H9 (cell line): ENCODE measurements around the gene PEX26. TPM values are rescaled to one million over a fixed set of nuclear protein-coding genes. Genes with fewer than 3 reads are reported as not detected.

ENCODE experiments used
- DNase-seq: peaks from one replicate; pipeline ENCODE4 v3.0.0-alpha.2; 2017
- H2AFZ ChIP-seq: one replicate; pipeline ENCODE4 v1.6.1; 2013; ENCODE audit warnings: mild to moderate bottlenecking, low read length, control low read depth, moderate library complexity
- H2AK5ac ChIP-seq: 2 replicates; pipeline ENCODE4 v1.6.1; 2013; ENCODE audit warnings: low read length, control low read depth, mixed read lengths; ENCODE audit not compliant: insufficient read length
- H2BK120ac ChIP-seq: one replicate; pipeline ENCODE4 v1.6.1; 2013; ENCODE audit warnings: low read depth, mild to moderate bottlenecking, low read length, control low read depth, inconsistent platforms; ENCODE audit not compliant: poor library complexity, severe bottlenecking
- H2BK12ac ChIP-seq: 2 replicates; pipeline ENCODE4 v1.6.1; 2013; ENCODE audit warnings: low read length, control low read depth, mixed read lengths, low read depth; ENCODE audit not compliant: insufficient read length
- H2BK15ac ChIP-seq: 2 replicates; pipeline ENCODE4 v1.6.1; 2013; ENCODE audit warnings: low read depth, low read length, control low read depth
- H2BK20ac ChIP-seq: one replicate; pipeline ENCODE4 v1.6.1; 2013; ENCODE audit warnings: low read depth, mild to moderate bottlenecking, low read length, control low read depth, inconsistent platforms; ENCODE audit not compliant: poor library complexity, severe bottlenecking
- H2BK5ac ChIP-seq: 2 replicates; pipeline ENCODE4 v1.6.1; 2013; ENCODE audit warnings: low read length, control low read depth, mixed read lengths; ENCODE audit not compliant: insufficient read length
- H3K14ac ChIP-seq: 2 replicates; pipeline ENCODE4 v1.6.1; 2013; ENCODE audit warnings: low read length, control low read depth; ENCODE audit not compliant: insufficient read depth
- H3K18ac ChIP-seq: 2 replicates; pipeline ENCODE4 v1.6.1; 2013; ENCODE audit warnings: low read depth, mild to moderate bottlenecking, mixed read lengths, low read length, control low read depth; ENCODE audit not compliant: insufficient read length
- H3K23ac ChIP-seq: 2 replicates; pipeline ENCODE4 v1.6.1; 2013; ENCODE audit warnings: low read length, control low read depth, mixed read lengths, low read depth; ENCODE audit not compliant: insufficient read length
- H3K23me2 ChIP-seq: 2 replicates; pipeline ENCODE4 v1.6.1; 2013; ENCODE audit warnings: low read depth, mild to moderate bottlenecking, mixed read lengths, low read length, control low read depth; ENCODE audit not compliant: insufficient read length, poor library complexity, severe bottlenecking
- H3K27ac ChIP-seq: 2 replicates; pipeline ENCODE4 v1.5.1; 2013; ENCODE audit warnings: low read length, control low read depth, mixed read lengths, low read depth; ENCODE audit not compliant: insufficient read length
- H3K27me3 ChIP-seq: 2 replicates; pipeline ENCODE4 v1.6.1; 2013; ENCODE audit warnings: low read length, control low read depth, inconsistent platforms; ENCODE audit not compliant: insufficient read depth
- H3K4ac ChIP-seq: 2 replicates; pipeline ENCODE4 v1.6.1; 2013; ENCODE audit warnings: low read depth, mild to moderate bottlenecking, control low read depth, inconsistent platforms, low read length, moderate library complexity
- H3K4me1 ChIP-seq: 2 replicates; pipeline ENCODE4 v1.6.1; 2013; ENCODE audit warnings: low read length, control low read depth, inconsistent platforms; ENCODE audit not compliant: insufficient read depth
- H3K4me2 ChIP-seq: 2 replicates; pipeline ENCODE4 v1.6.1; 2013; ENCODE audit warnings: low read length, control low read depth, mixed read lengths; ENCODE audit not compliant: insufficient read length, insufficient read depth
- H3K56ac ChIP-seq: 2 replicates; pipeline ENCODE4 v1.6.1; 2013; ENCODE audit warnings: low read depth, mild to moderate bottlenecking, mixed read lengths, low read length, control low read depth; ENCODE audit not compliant: insufficient read length
- H3K79me1 ChIP-seq: 2 replicates; pipeline ENCODE4 v1.6.1; 2013; ENCODE audit warnings: low read depth, mild to moderate bottlenecking, moderate library complexity, low read length, control low read depth, inconsistent platforms; ENCODE audit not compliant: insufficient read depth, poor library complexity, severe bottlenecking
- H3K79me2 ChIP-seq: 2 replicates; pipeline ENCODE4 v1.6.1; 2013; ENCODE audit warnings: low read length, control low read depth, inconsistent platforms; ENCODE audit not compliant: insufficient read depth
- H3K9ac ChIP-seq: 2 replicates; pipeline ENCODE4 v1.6.1; 2013; ENCODE audit warnings: low read length, control low read depth, mixed read lengths; ENCODE audit not compliant: insufficient read length; ENCODE audit errors: extremely low read depth
- H3K9me3 ChIP-seq: one replicate; pipeline ENCODE4 v1.6.1; 2013; ENCODE audit warnings: low read depth, low read length, inconsistent platforms; ENCODE audit not compliant: control insufficient read depth
- H3T11ph ChIP-seq: one replicate; pipeline ENCODE4 v1.6.1; 2013; ENCODE audit warnings: mild to moderate bottlenecking, low read length, control low read depth, inconsistent platforms
- H4K20me1 ChIP-seq: one replicate; pipeline ENCODE4 v1.6.1; 2013; ENCODE audit not compliant: control insufficient read depth, insufficient read length, insufficient read depth
- H4K5ac ChIP-seq: 2 replicates; pipeline ENCODE4 v1.6.1; 2013; ENCODE audit warnings: low read depth, mild to moderate bottlenecking, mixed read lengths, low read length, control low read depth; ENCODE audit not compliant: insufficient read length
- H4K8ac ChIP-seq: replicated peaks from 2 replicates; pipeline ENCODE4 v1.6.1; 2013; ENCODE audit warnings: low read length, control low read depth, mixed read lengths, low read depth; ENCODE audit not compliant: insufficient read length
- H4K91ac ChIP-seq: 2 replicates; pipeline ENCODE4 v1.6.1; 2013; ENCODE audit warnings: low read depth, mild to moderate bottlenecking, moderate library complexity, mixed read lengths, low read length, control low read depth; ENCODE audit not compliant: insufficient read length
- H3K27ac Mint-ChIP-seq, 3 experiments: 2 replicates in 2 of 3; 3 replicates in 1 of 3; pipeline ENCODE4 v1.8.0; 2020 to 2021; ENCODE audit warnings: mixed read lengths in 3 of 3, mild to moderate bottlenecking in 1 of 3, moderate library complexity in 1 of 3
- H3K27me3 Mint-ChIP-seq: 2 replicates; pipeline ENCODE4 v1.8.0; 2021; ENCODE audit warnings: low read depth, mild to moderate bottlenecking, moderate library complexity, mixed read lengths
- H3K36me3 Mint-ChIP-seq, 3 experiments: 2 replicates in 2 of 3; 3 replicates in 1 of 3; pipeline ENCODE4 v1.8.0; 2020 to 2021; ENCODE audit warnings: low read depth in 3 of 3, mixed read lengths in 3 of 3; ENCODE audit not compliant: insufficient read depth in 1 of 3
- H3K4me1 Mint-ChIP-seq, 2 experiments: 2 replicates each; pipeline ENCODE4 v1.8.0; 2020; ENCODE audit warnings: mixed read lengths in 2 of 2
- H3K4me3 Mint-ChIP-seq, 2 experiments: 2 replicates in 1 of 2; 3 replicates in 1 of 2; pipeline ENCODE4 v1.8.0; 2020 to 2021; ENCODE audit warnings: mild to moderate bottlenecking in 2 of 2, mixed read lengths in 2 of 2, moderate library complexity in 1 of 2
- H3K9me3 Mint-ChIP-seq, 2 experiments: 2 replicates in 1 of 2; 3 replicates in 1 of 2; pipeline ENCODE4 v1.8.0; 2020; ENCODE audit warnings: mild to moderate bottlenecking in 2 of 2, mixed read lengths in 2 of 2, moderate library complexity in 1 of 2
- WGBS: extraction: QIAGEN DNeasy Blood & Tissue Kit; methylation state at CpG from one replicate; pipeline ENCODE4 v1.1.7; 2013; ENCODE audit warnings: missing lambda C conversion rate, low lambda C conversion rate, mixed read lengths; ENCODE audit not compliant: insufficient read length; ENCODE audit errors: extremely low coverage; 5-methylcytosine and 5-hydroxymethylcytosine counted together
- total RNA-seq: library from RNA; stranded (reverse); gene quantifications from 2 replicates; pipeline ENCODE4 v1.2.1, GENCODE V29; 2021
- TF ChIP-seq, protein P1 (sequence below): fragments of 200-600 bp; sonication (generic); conservative IDR thresholded peaks from 3 replicates; pipeline ENCODE4 v1.8.0; 2021; ENCODE audit warnings: antibody characterized with exemption, mild to moderate bottlenecking

Gene PEX26
- total RNA-seq, 1 experiment from 2014 or later = 35.4 TPM

- peaks cover 41% of the 10 kb centered on the region for H3K27me3 Mint-ChIP-seq
- Histone ChIP-seq H3K9me3 (no peaks in the 10 kb centered on the region), H2BK15ac (no peak overlapping the region), H4K5ac (no peak overlapping the region), H3K23ac (no peak overlapping the region), H3K27me3 (no peaks in the 10 kb centered on the region), H2BK120ac (no peak overlapping the region), H4K8ac (no peak overlapping the region), H3T11ph (no peak overlapping the region), H3K79me1 (no peaks in the 10 kb centered on the region), H4K20me1 (peaks cover 2% of the 10 kb centered on the region), H2AFZ (no peak overlapping the region), H3K18ac (no peak overlapping the region), H3K14ac (no peak overlapping the region), H2AK5ac (no peak overlapping the region), H3K4me1 (no peaks in the 10 kb centered on the region), H3K4me2 (no peak overlapping the region), H3K9ac (no peak overlapping the region), H3K23me2 (no peaks in the 10 kb centered on the region), H3K79me2 (no peaks in the 10 kb centered on the region), H2BK5ac (no peak overlapping the region), H2BK20ac (no peak overlapping the region), H2BK12ac (no peak overlapping the region), H4K91ac (no peak overlapping the region), H3K56ac (no peak overlapping the region), H3K27ac (no peak overlapping the region), H3K4ac (no peak overlapping the region)
- H3K27ac Mint-ChIP-seq = no peak overlapping the region
- no peak for DNase-seq
- H3K36me3 Mint-ChIP-seq = no peaks in the 10 kb centered on the region; a peak in 1 of 7 replicates
- WGBS = no CpG with 5 or more reads among the region's 1 CpG
- no peaks in the 10 kb centered on the region; a peak in 1 of 5 replicates for H3K9me3 Mint-ChIP-seq
- peaks cover 8 to 9% of the 10 kb centered on the region in 2 experiments for H3K4me1 Mint-ChIP-seq
- no peak overlapping the region for H3K4me3 Mint-ChIP-seq
- TF ChIP-seq, protein P1, sequence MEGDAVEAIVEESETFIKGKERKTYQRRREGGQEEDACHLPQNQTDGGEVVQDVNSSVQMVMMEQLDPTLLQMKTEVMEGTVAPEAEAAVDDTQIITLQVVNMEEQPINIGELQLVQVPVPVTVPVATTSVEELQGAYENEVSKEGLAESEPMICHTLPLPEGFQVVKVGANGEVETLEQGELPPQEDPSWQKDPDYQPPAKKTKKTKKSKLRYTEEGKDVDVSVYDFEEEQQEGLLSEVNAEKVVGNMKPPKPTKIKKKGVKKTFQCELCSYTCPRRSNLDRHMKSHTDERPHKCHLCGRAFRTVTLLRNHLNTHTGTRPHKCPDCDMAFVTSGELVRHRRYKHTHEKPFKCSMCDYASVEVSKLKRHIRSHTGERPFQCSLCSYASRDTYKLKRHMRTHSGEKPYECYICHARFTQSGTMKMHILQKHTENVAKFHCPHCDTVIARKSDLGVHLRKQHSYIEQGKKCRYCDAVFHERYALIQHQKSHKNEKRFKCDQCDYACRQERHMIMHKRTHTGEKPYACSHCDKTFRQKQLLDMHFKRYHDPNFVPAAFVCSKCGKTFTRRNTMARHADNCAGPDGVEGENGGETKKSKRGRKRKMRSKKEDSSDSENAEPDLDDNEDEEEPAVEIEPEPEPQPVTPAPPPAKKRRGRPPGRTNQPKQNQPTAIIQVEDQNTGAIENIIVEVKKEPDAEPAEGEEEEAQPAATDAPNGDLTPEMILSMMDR = no peak
Observed at GRCh38 chr22:18071968-18072310, 5.9 kb upstream of the PEX26 start.
